K562 (cell line): ENCODE measurements around the gene PPIH. TPM values are rescaled to one million over a fixed set of nuclear protein-coding genes. Genes with fewer than 3 reads are reported as not detected.

ENCODE experiments used
- ATAC-seq: fragments of 200-7000 bp; cut with Tn5 transposase; 3 replicates; pipeline ENCODE4 v1.9.1; 2020; ENCODE audit warnings: moderate library complexity
- BruUV-seq: library from RNA; stranded (reverse); fragments of 400-500 nt; replicated peaks from 2 replicates; lab custom pipeline; 2021; lab: Mats Ljungman, UMichigan
- CTCF ChIA-PET: fragments of 300-600 bp; formaldehyde crosslinking; extraction: SDS; loops from one replicate; lab custom pipeline; 2021; ENCODE audit warnings: low intra/inter-chr PET ratio; lab: Yijun Ruan, JAX
- POLR2A ChIA-PET: fragments of 300-600, 350-650 bp; sonication (Branson Sonifier 250); formaldehyde crosslinking; extraction: SDS; loops from one replicate; lab custom pipeline; 2021; ENCODE audit warnings: antibody characterized with exemption, inconsistent platforms; lab: Yijun Ruan, JAX
- DNase-seq, 4 experiments: peaks; one replicate each; pipeline versions ENCODE4 v3.0.0 to v3.0.0-alpha.2; 2011 to 2018; ENCODE audit warnings: low spot score in 3 of 4, mixed read lengths in 3 of 4; ENCODE audit errors: extremely low read depth in 1 of 4
- FAIRE-seq: peaks from 2 replicates; lab custom pipeline; 2011; peaks lifted over from hg19 to GRCh38; lab: Jason Lieb, UNC
- H2AFZ ChIP-seq: 2 replicates; pipeline ENCODE4 v1.6.0; 2011; ENCODE audit warnings: low read depth, low read length, control low read depth, inconsistent platforms
- H3K27ac ChIP-seq: fragments of 200-600 bp; 3 replicates; pipeline ENCODE4 v1.8.0; 2011; ENCODE audit warnings: low read depth, mild to moderate bottlenecking, control low read depth, inconsistent platforms, low read length, moderate library complexity, mixed read lengths; ENCODE audit errors: extremely low read depth
- H3K27me3 ChIP-seq, 2 experiments: fragments of 300-600 bp in 1 of 2; 2 replicates in 1 of 2; 3 replicates in 1 of 2; pipeline versions ENCODE4 v1.6.0 to v1.8.0; 2011; ENCODE audit warnings: inconsistent platforms in 2 of 2, low read length in 2 of 2, mild to moderate bottlenecking in 1 of 2, mixed read lengths in 1 of 2, moderate library complexity in 1 of 2; ENCODE audit not compliant: control insufficient read depth in 2 of 2, insufficient read depth in 2 of 2
- H3K36me3 ChIP-seq: fragments of 300-600 bp; 3 replicates; pipeline ENCODE4 v1.8.0; 2011; ENCODE audit warnings: mild to moderate bottlenecking, low read length, inconsistent platforms; ENCODE audit not compliant: control insufficient read depth, insufficient read depth
- H3K4me1 ChIP-seq, 2 experiments: fragments of 200-600 bp in 1 of 2; replicated peaks in 1 of 2; 2 replicates in 1 of 2; 3 replicates in 1 of 2; pipeline versions ENCODE4 v1.5.1 to v1.8.0; 2011; ENCODE audit warnings: inconsistent platforms in 2 of 2, low read length in 2 of 2, mild to moderate bottlenecking in 1 of 2, mixed read lengths in 1 of 2, moderate library complexity in 1 of 2; ENCODE audit not compliant: control insufficient read depth in 2 of 2, insufficient read depth in 2 of 2
- H3K4me2 ChIP-seq: 2 replicates; pipeline ENCODE4 v1.6.1; 2011; ENCODE audit warnings: low read length, control low read depth, inconsistent platforms, mixed read lengths; ENCODE audit not compliant: insufficient read depth
- H3K4me3 ChIP-seq: fragments of 200-600 bp; sonication (generic), shearing (Covaris generic); 2 replicates; pipeline ENCODE4 v1.5.1; 2016; ENCODE audit warnings: control low read depth, inconsistent platforms
- H3K79me2 ChIP-seq: fragments of 200-600 bp; 3 replicates; pipeline ENCODE4 v1.8.0; 2011; ENCODE audit warnings: low read length, inconsistent platforms; ENCODE audit not compliant: control insufficient read depth, insufficient read depth
- H3K9ac ChIP-seq, 2 experiments: 2 replicates each; pipeline versions ENCODE4 v1.6.0 to v1.6.1; 2011; ENCODE audit warnings: low read depth in 2 of 2, low read length in 2 of 2, control low read depth in 1 of 2, inconsistent platforms in 1 of 2, mild to moderate bottlenecking in 1 of 2, mixed read lengths in 1 of 2; ENCODE audit not compliant: insufficient read depth in 1 of 2
- H3K9me1 ChIP-seq: one replicate; pipeline ENCODE4 v1.6.0; 2011; ENCODE audit warnings: inconsistent platforms, mild to moderate bottlenecking, low read length, moderate library complexity; ENCODE audit not compliant: control insufficient read depth, insufficient read depth
- H3K9me3 ChIP-seq: replicated peaks from 2 replicates; pipeline ENCODE4 v1.5.1; 2011; ENCODE audit warnings: low read depth, low read length, inconsistent platforms; ENCODE audit not compliant: control insufficient read depth, insufficient read depth
- H4K20me1 ChIP-seq: replicated peaks from 2 replicates; pipeline ENCODE4 v1.6.1; 2011; ENCODE audit warnings: low read length, inconsistent platforms, mixed read lengths; ENCODE audit not compliant: control insufficient read depth, insufficient read depth
- CHD1 ChIP-seq: fragments of 200-600 bp; sonication (generic); IDR thresholded peaks from one replicate; pipeline ENCODE4 v1.6.1; 2012; ENCODE audit warnings: mild to moderate bottlenecking, moderate library complexity, low read length, inconsistent platforms
- DNMT1 ChIP-seq: fragments of 450-650 bp; IDR thresholded peaks from 2 replicates; pipeline ENCODE4 v1.6.1; 2016; ENCODE audit warnings: antibody characterized with exemption, mild to moderate bottlenecking
- KAT7 ChIP-seq: sonication (generic); formaldehyde crosslinking; IDR thresholded peaks from 2 replicates; pipeline ENCODE4 v1.8.0; 2022; ENCODE audit warnings: missing genetic modification reagents, mild to moderate bottlenecking, borderline replicate concordance
- KDM5B ChIP-seq: fragments of 200-600 bp; sonication (generic); IDR thresholded peaks from 2 replicates; pipeline ENCODE4 v1.6.1; 2012; ENCODE audit warnings: low read depth, mild to moderate bottlenecking, moderate library complexity, low read length, control low read depth, inconsistent platforms; ENCODE audit not compliant: insufficient replicate concordance
- KLF1 ChIP-seq: fragments of 450-650 bp; IDR thresholded peaks from 2 replicates; pipeline ENCODE4 v1.6.1; 2016; ENCODE audit warnings: missing genetic modification characterization, missing compliant biosample characterization
- NFYB ChIP-seq: IDR thresholded peaks from 2 replicates; pipeline ENCODE4 v1.6.1; 2011; ENCODE audit warnings: mild to moderate bottlenecking, moderate library complexity; ENCODE audit not compliant: insufficient read length; ENCODE audit errors: extremely low read depth
- PRMT5 ChIP-seq: sonication (generic); formaldehyde crosslinking; IDR thresholded peaks from 2 replicates; pipeline ENCODE4 v1.5.0; 2020; ENCODE audit warnings: missing genetic modification reagents
- RFX1 ChIP-seq: fragments of 450-650 bp; IDR thresholded peaks from 2 replicates; pipeline ENCODE4 v1.6.1; 2016; ENCODE audit warnings: mild to moderate bottlenecking, moderate library complexity
- SIRT6 ChIP-seq: IDR thresholded peaks from one replicate; pipeline ENCODE4 v1.6.1; 2012; ENCODE audit warnings: low read depth, mild to moderate bottlenecking, control low read depth, inconsistent platforms, low read length, moderate library complexity
- YY1 ChIP-seq, 3 experiments: IDR thresholded peaks; 2 replicates each; pipeline ENCODE4 v1.6.1; 2011; ENCODE audit warnings: low read length in 2 of 3, mild to moderate bottlenecking in 2 of 3, moderate library complexity in 2 of 3, borderline replicate concordance in 1 of 3, control low read depth in 1 of 3, low read depth in 1 of 3; ENCODE audit not compliant: insufficient read depth in 3 of 3, insufficient replicate concordance in 2 of 3, control insufficient read depth in 1 of 3, insufficient read length in 1 of 3; ENCODE audit errors: extremely low read depth in 1 of 3
- ZNF174 ChIP-seq: fragments of 250-450 bp; sonication (Bioruptor Pico); IDR thresholded peaks from 2 replicates; pipeline ENCODE4 v1.4.0; 2020; ENCODE audit warnings: mild to moderate bottlenecking
- ZNF778 ChIP-seq: fragments of 450-650 bp; formaldehyde crosslinking; IDR thresholded peaks from 2 replicates; pipeline ENCODE4 v1.4.0; 2020; ENCODE audit warnings: mild to moderate bottlenecking, moderate library complexity
- WGBS: fragments of 100-300 bp; shearing (Covaris generic); methylation state at CpG from one replicate; pipeline ENCODE4 v1.1.6; 2016; ENCODE audit warnings: low coverage, mixed read lengths; ENCODE audit not compliant: insufficient coverage; ENCODE audit errors: missing lambda C conversion rate; 5-methylcytosine and 5-hydroxymethylcytosine counted together
- in situ Hi-C: fragments of 300-500 bp; cut with MboI; formaldehyde crosslinking; loops from 4 replicates; pipeline ENCODE4 v1.15.0; 2018; ENCODE audit warnings: inconsistent platforms, mixed read lengths
- intact Hi-C: fragments of 100-400 bp; cut with micrococcal nuclease; formaldehyde crosslinking; loops from 2 replicates; pipeline ENCODE4 v1.14.2; 2022
- polyA plus RNA-seq, 8 experiments: library from polyadenylated mRNA; depleted of rRNA in 4 of 8; stranded (reverse) in 5 of 8; unstranded in 3 of 8; fragments of >200 nt; fragmentation: Nextera tagmentation in 2 of 8; fragmentation: Illumina TruSeq in 1 of 8; extraction: Ambion mirVana in 2 of 8; extraction: Trizol in 1 of 8; gene quantifications; 2 replicates each; pipeline versions ENCODE4 v1.2.1 to v1.2.3, GENCODE V29; 2011 to 2014; ENCODE audit warnings: inconsistent platforms in 1 of 8, missing spikeins in 1 of 8
- total RNA-seq, 7 experiments: library from RNA; depleted of rRNA in 6 of 7; stranded (reverse); fragments of >200 nt in 6 of 7; fragmentation: Illumina TruSeq in 2 of 7; extraction: Trizol in 2 of 7; gene quantifications; 2 replicates each; pipeline versions ENCODE4 v1.2.1 to v1.2.3, GENCODE V29; 2011 to 2021; ENCODE audit warnings: low replicate concordance in 1 of 7
- TF ChIP-seq, protein P1 (sequence below): fragments of 250-450 bp; sonication (Bioruptor Pico); IDR thresholded peaks from 2 replicates; pipeline ENCODE4 v1.8.0; 2022; ENCODE audit warnings: inconsistent platforms, mild to moderate bottlenecking, moderate library complexity, borderline replicate concordance
- TF ChIP-seq, protein P2 (sequence below), 2 experiments: fragments of 450-650 bp; IDR thresholded peaks; 2 replicates each; pipeline ENCODE4 v1.6.1; 2018; ENCODE audit warnings: mild to moderate bottlenecking in 2 of 2, low read depth in 1 of 2; ENCODE audit not compliant: partially characterized antibody in 2 of 2

Gene PPIH
- total and polyA plus RNA-seq, 9 of the 15 experiments (the other 6 are each of a cell fraction or from before 2014, with no cell fraction given) = 197 to 470 (median 277) TPM

DNA sequence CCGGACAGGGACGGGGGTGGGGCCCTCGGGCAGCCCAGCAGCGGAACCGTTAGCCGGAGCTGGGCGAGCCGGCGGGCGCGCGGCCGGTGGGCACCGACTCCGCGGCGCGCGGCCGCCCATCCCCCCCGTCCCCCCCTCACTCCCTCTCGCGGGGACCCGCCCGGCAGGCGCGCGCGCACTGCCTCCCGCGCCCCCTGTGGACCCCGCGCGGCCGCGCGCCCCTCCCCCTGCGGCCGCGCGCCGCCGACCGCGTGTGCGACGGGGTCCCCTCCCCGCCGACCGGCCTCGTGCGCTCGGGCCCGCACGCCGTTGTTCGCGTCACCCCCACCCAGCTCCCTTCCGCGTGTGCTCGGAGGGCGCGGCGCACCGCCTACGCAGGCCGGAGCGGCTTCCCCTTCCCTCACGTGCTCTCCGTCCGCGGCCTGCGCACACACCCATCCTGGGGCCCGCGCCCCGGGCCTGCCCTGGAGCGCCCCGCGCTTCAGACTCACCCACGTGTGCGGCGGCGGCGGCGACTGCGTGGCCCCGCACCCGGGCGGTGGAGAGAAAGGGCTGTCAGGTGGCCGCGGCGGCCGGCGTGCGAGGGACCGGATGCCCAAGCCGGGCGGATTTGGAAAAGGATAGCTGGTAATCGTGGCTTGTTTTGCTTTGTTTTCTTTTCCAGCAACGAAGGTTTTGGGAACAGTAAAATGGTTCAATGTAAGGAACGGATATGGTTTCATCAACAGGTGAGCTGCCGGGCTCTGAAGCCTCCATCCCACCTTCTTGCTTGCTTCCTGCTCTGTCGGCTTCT, 24.7 kb downstream of the PPIH start (continued):
- TF ChIP-seq ZNF174 (no peak), DNMT1 (no peak), PRMT5 (CRISPR knock-in tag) (no peak), KDM5B (peak; percentile 48), ZNF778 (CRISPR knock-in tag) (no peak)
- TF ChIP-seq, protein P1, sequence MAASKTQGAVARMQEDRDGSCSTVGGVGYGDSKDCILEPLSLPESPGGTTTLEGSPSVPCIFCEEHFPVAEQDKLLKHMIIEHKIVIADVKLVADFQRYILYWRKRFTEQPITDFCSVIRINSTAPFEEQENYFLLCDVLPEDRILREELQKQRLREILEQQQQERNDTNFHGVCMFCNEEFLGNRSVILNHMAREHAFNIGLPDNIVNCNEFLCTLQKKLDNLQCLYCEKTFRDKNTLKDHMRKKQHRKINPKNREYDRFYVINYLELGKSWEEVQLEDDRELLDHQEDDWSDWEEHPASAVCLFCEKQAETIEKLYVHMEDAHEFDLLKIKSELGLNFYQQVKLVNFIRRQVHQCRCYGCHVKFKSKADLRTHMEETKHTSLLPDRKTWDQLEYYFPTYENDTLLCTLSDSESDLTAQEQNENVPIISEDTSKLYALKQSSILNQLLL (CRISPR knock-in tag) = no peak

DNA sequence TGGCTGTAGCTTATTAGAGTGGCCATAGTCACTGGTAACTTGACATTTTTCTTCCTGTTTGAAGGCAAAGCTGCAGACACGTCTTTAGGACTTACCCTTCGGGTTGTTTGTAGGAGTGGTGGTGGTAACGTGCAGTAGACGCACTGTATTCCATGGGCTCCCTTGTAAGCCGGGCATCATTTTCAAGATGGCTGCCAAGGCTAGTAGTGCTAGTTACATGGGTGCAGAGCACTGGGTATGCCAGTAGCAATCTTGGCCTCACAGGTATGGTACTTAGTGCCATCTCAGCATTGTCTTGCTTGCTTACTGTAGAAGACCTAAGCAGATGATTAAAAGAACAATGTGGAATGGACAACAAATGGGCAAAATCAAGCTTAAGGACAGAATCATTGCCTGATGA, 25.9 kb downstream of the PPIH start:
- H3K4me2 ChIP-seq = peak overlapping the region; percentile 98
- under 1% methylated on average over 5 of the region's 5 CpGs for WGBS
- ATAC-seq (0 out of 3 replicates have a peak, but pooled peaks have one; percentile 2), DNase-seq (peak in 1 of 4 experiments; percentile 53), FAIRE-seq (no peak)
- ChIA-PET POLR2A (interaction anchor here (0.5 to 8.0 kb wide), 14 partner anchors 9 to 759 kb away, joined by 3 to 62 read pairs (median 4); partner anchors contain the start of genes C1orf50 and PPIH), CTCF (no interaction called here)
- H3K9me1 ChIP-seq = peaks cover 7% of the 10 kb centered on the region
- peak overlapping the region; percentile 77 to 99 for H3K9ac ChIP-seq
- H3K36me3 ChIP-seq = peaks cover 69% of the 10 kb centered on the region
- no peaks in the 10 kb centered on the region for H3K9me3 ChIP-seq
- no peak overlapping the region for H2AFZ ChIP-seq
- BruUV-seq = TSS peak; percentile 36
- in situ Hi-C loops (no loop called here), intact Hi-C loops (loop anchor here (5.0 to 10.0 kb wide), 2 partner anchors 83 to 251 kb away; partner anchors contain the start of genes C1orf50 and P3H1)
- peaks cover 93% of the 10 kb centered on the region for H3K79me2 ChIP-seq
- H3K4me3 ChIP-seq = peak overlapping the region; percentile 77
- peak overlapping the region; percentile 95 for H3K27ac ChIP-seq
- H4K20me1 ChIP-seq = peaks cover 58% of the 10 kb centered on the region
- H3K27me3 ChIP-seq = no peaks in the 10 kb centered on the region
- H3K4me1 ChIP-seq = peaks cover 9 to 48% of the 10 kb centered on the region in 2 experiments
- no peak for TF ChIP-seq NFYB
- TF ChIP-seq KAT7 (CRISPR knock-in tag) = peak; percentile 71; the same call in 1 of the 2 replicates
- TF ChIP-seq, protein P2, sequence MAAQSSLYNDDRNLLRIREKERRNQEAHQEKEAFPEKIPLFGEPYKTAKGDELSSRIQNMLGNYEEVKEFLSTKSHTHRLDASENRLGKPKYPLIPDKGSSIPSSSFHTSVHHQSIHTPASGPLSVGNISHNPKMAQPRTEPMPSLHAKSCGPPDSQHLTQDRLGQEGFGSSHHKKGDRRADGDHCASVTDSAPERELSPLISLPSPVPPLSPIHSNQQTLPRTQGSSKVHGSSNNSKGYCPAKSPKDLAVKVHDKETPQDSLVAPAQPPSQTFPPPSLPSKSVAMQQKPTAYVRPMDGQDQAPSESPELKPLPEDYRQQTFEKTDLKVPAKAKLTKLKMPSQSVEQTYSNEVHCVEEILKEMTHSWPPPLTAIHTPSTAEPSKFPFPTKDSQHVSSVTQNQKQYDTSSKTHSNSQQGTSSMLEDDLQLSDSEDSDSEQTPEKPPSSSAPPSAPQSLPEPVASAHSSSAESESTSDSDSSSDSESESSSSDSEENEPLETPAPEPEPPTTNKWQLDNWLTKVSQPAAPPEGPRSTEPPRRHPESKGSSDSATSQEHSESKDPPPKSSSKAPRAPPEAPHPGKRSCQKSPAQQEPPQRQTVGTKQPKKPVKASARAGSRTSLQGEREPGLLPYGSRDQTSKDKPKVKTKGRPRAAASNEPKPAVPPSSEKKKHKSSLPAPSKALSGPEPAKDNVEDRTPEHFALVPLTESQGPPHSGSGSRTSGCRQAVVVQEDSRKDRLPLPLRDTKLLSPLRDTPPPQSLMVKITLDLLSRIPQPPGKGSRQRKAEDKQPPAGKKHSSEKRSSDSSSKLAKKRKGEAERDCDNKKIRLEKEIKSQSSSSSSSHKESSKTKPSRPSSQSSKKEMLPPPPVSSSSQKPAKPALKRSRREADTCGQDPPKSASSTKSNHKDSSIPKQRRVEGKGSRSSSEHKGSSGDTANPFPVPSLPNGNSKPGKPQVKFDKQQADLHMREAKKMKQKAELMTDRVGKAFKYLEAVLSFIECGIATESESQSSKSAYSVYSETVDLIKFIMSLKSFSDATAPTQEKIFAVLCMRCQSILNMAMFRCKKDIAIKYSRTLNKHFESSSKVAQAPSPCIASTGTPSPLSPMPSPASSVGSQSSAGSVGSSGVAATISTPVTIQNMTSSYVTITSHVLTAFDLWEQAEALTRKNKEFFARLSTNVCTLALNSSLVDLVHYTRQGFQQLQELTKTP (IDR thresholded peaks at IDR 0.05; ENCODE audit: low read depth in 1 of 2, partially characterized antibody in 2 of 2) = no peak
- TF ChIP-seq SIRT6 = peak; percentile 20
- peak; percentile 84 to 96 (median 85) for TF ChIP-seq YY1 (IDR thresholded peaks at IDR 0.05; ENCODE audit: borderline replicate concordance in 1 of 3, control insufficient read depth in 1 of 3, extremely low read depth in 1 of 3, insufficient read depth in 3 of 3, insufficient read length in 1 of 3, insufficient replicate concordance in 2 of 3, low read depth in 1 of 3, low read length in 2 of 3)
- no peak for TF ChIP-seq KLF1 (tag)
- peak; percentile 31 for TF ChIP-seq CHD1
- no peak for TF ChIP-seq RFX1
